HepG2 (cell line): ENCODE measurements around the gene CCDC157. TPM values are rescaled to one million over a fixed set of nuclear protein-coding genes. Genes with fewer than 3 reads are reported as not detected.

ENCODE experiments used
- AKAP8 ChIP-seq: sonication (generic); formaldehyde crosslinking; IDR thresholded peaks from 2 replicates; pipeline ENCODE4 v1.5.1; 2020; ENCODE audit warnings: mild to moderate bottlenecking, missing genetic modification reagents
- ARID2 ChIP-seq: sonication (generic); formaldehyde crosslinking; IDR thresholded peaks from 2 replicates; pipeline ENCODE4 v1.8.1; 2022; ENCODE audit warnings: mild to moderate bottlenecking, missing genetic modification reagents, borderline replicate concordance
- CENPBD1 ChIP-seq: sonication (generic); formaldehyde crosslinking; IDR thresholded peaks from 2 replicates; pipeline ENCODE4 v1.8.0; 2022; ENCODE audit warnings: missing genetic modification reagents, low read depth, mild to moderate bottlenecking, borderline replicate concordance
- CENPT ChIP-seq: sonication (generic); formaldehyde crosslinking; IDR thresholded peaks from 2 replicates; pipeline ENCODE4 v1.8.0; 2022; ENCODE audit warnings: low read depth, mild to moderate bottlenecking, moderate library complexity, missing genetic modification reagents
- CHD4 ChIP-seq: fragments of 200-600 bp; sonication (generic); IDR thresholded peaks from 2 replicates; pipeline ENCODE4 v1.7.0; 2017; ENCODE audit warnings: mild to moderate bottlenecking, low read length, borderline replicate concordance
- FLYWCH1 ChIP-seq: sonication (generic); formaldehyde crosslinking; IDR thresholded peaks from 2 replicates; pipeline ENCODE4 v1.8.1; 2023; ENCODE audit warnings: mild to moderate bottlenecking, missing genetic modification reagents
- HMGA1 ChIP-seq: sonication (generic); formaldehyde crosslinking; conservative IDR thresholded peaks from 2 replicates; pipeline ENCODE4 v1.4.0; 2020; ENCODE audit warnings: missing genetic modification reagents
- HNF4G ChIP-seq, 2 experiments: sonication (generic) in 1 of 2; formaldehyde crosslinking in 1 of 2; IDR thresholded peaks; 2 replicates each; pipeline versions ENCODE4 v1.4.0 to v1.6.1; 2011 to 2020; ENCODE audit warnings: borderline replicate concordance in 2 of 2, low read depth in 2 of 2, mild to moderate bottlenecking in 2 of 2, low read length in 1 of 2, missing genetic modification reagents in 1 of 2, moderate library complexity in 1 of 2
- KLF12 ChIP-seq: sonication (generic); formaldehyde crosslinking; IDR thresholded peaks from 2 replicates; pipeline ENCODE4 v1.4.0; 2020; ENCODE audit warnings: missing genetic modification reagents, borderline replicate concordance
- MIER2 ChIP-seq: IDR thresholded peaks from 2 replicates; pipeline ENCODE4 v1.6.1; 2016; ENCODE audit warnings: missing biosample characterization, missing genetic modification reagents
- REST ChIP-seq, 2 experiments: IDR thresholded peaks; 2 replicates each; pipeline ENCODE4 v1.6.1; 2011 to 2012; ENCODE audit warnings: low read length in 2 of 2, borderline replicate concordance in 1 of 2, low read depth in 1 of 2, mild to moderate bottlenecking in 1 of 2, moderate library complexity in 1 of 2
- SMARCC2 ChIP-seq: fragments of 450-650 bp; IDR thresholded peaks from 2 replicates; pipeline ENCODE4 v1.6.1; 2017; ENCODE audit warnings: antibody characterized with exemption, mild to moderate bottlenecking
- SPEN ChIP-seq: sonication (generic); formaldehyde crosslinking; IDR thresholded peaks from 2 replicates; pipeline ENCODE4 v1.5.1; 2020; ENCODE audit warnings: low read depth, mild to moderate bottlenecking, missing genetic modification reagents
- ZIK1 ChIP-seq: sonication (generic); formaldehyde crosslinking; IDR thresholded peaks from 2 replicates; pipeline ENCODE4 v1.5.0; 2020; ENCODE audit warnings: mild to moderate bottlenecking, low read depth, missing genetic modification reagents, borderline replicate concordance
- ZNF281 ChIP-seq: sonication (generic); formaldehyde crosslinking; IDR thresholded peaks from 2 replicates; pipeline ENCODE4 v1.4.0; 2020; ENCODE audit warnings: missing genetic modification reagents, borderline replicate concordance
- ZNF335 ChIP-seq: sonication (generic); formaldehyde crosslinking; IDR thresholded peaks from 2 replicates; pipeline ENCODE4 v1.4.0; 2020; ENCODE audit warnings: missing genetic modification reagents
- ZNF589 ChIP-seq: sonication (generic); formaldehyde crosslinking; conservative IDR thresholded peaks from 2 replicates; pipeline ENCODE4 v1.8.0; 2022; ENCODE audit warnings: mild to moderate bottlenecking, moderate library complexity, missing genetic modification reagents
- ZNF607 ChIP-seq: sonication (generic); formaldehyde crosslinking; IDR thresholded peaks from 2 replicates; pipeline ENCODE4 v1.5.1; 2020; ENCODE audit warnings: missing genetic modification reagents, mild to moderate bottlenecking, borderline replicate concordance
- ZNF639 ChIP-seq: conservative IDR thresholded peaks from 2 replicates; pipeline ENCODE4 v1.6.1; 2018; ENCODE audit warnings: missing genetic modification reagents
- ZNF781 ChIP-seq: sonication (generic); formaldehyde crosslinking; IDR thresholded peaks from 2 replicates; pipeline ENCODE4 v1.5.1; 2020; ENCODE audit warnings: borderline replicate concordance, mild to moderate bottlenecking, missing genetic modification reagents; ENCODE audit errors: not compliant biosample characterization
- polyA plus RNA-seq, 8 experiments: library from polyadenylated mRNA; depleted of rRNA in 3 of 8; stranded (reverse) in 7 of 8; unstranded in 1 of 8; fragments of >200 nt; fragmentation: Illumina TruSeq in 4 of 8; extraction: Trizol in 4 of 8; gene quantifications; 2 replicates each; pipeline versions ENCODE4 v1.2.1 to v1.2.3, GENCODE V29; 2011 to 2016; ENCODE audit warnings: low read depth in 4 of 8, missing spikeins in 1 of 8, mixed read lengths in 1 of 8; ENCODE audit not compliant: insufficient read depth in 1 of 8
- total RNA-seq, 5 experiments: library from RNA; depleted of rRNA; stranded (reverse); fragments of >200 nt; fragmentation: Illumina TruSeq; extraction: Trizol; gene quantifications; 2 replicates each; pipeline ENCODE4 v1.2.3, GENCODE V29; 2016; ENCODE audit warnings: low read depth in 1 of 5

The CCDC157 gene
- total and polyA plus RNA-seq, 2 of the 13 experiments (the other 11 are each of a cell fraction or from before 2014, with no cell fraction given): 1.4 to 1.6 TPM

- TF ChIP-seq HNF4G (IDR thresholded peaks at IDR 0.05; ENCODE audit: borderline replicate concordance, low read depth, low read length): peak; percentile 70; the same call in 1 of the 2 replicates
- TF ChIP-seq HNF4G (CRISPR knock-in tag; IDR thresholded peaks at IDR 0.05; ENCODE audit: borderline replicate concordance, low read depth): no peak; the same call in 1 of the 2 replicates
- no peak for TF ChIP-seq REST (IDR thresholded peaks at IDR 0.05; ENCODE audit: borderline replicate concordance in 1 of 2, low read depth in 1 of 2, low read length in 2 of 2)
- TF ChIP-seq CENPT (CRISPR knock-in tag): no peak
- no peak for TF ChIP-seq ZNF639 (CRISPR knock-in tag)
- TF ChIP-seq ZNF281 (CRISPR knock-in tag): no peak; the same call in 1 of the 2 replicates
- TF ChIP-seq ZNF335 (CRISPR knock-in tag): no peak
- TF ChIP-seq ZNF607 (CRISPR knock-in tag): no peak
- TF ChIP-seq ZIK1: no peak
- no peak for TF ChIP-seq CENPBD1 (CRISPR knock-in tag)
- no peak for TF ChIP-seq ARID2 (CRISPR knock-in tag)
- TF ChIP-seq CHD4: no peak
- TF ChIP-seq SPEN (CRISPR knock-in tag): no peak
- TF ChIP-seq FLYWCH1 (CRISPR knock-in tag): no peak
- no peak for TF ChIP-seq ZNF781 (CRISPR knock-in tag)
- no peak for TF ChIP-seq AKAP8
- TF ChIP-seq KLF12 (CRISPR knock-in tag): no peak
- TF ChIP-seq ZNF589: no peak
- TF ChIP-seq SMARCC2: no peak
- TF ChIP-seq MIER2 (CRISPR knock-in tag): 0 out of 2 replicates have a peak, but pooled peaks have one; percentile 14
- TF ChIP-seq HMGA1: no peak
Measured at GRCh38 chr22:30421695-30422480, 65.1 kb downstream of the CCDC157 start (continued).
